Spleen (tissue), 7 donors: ENCODE results near the gene LRRC3.

ENCODE experiments used
- CTCF ChIP-seq, 11 experiments: fragments of 200-600 bp in 7 of 11; fragments of 450-650 bp in 4 of 11; sonication (generic) in 4 of 11; IDR thresholded peaks in 8 of 11; conservative IDR thresholded peaks in 3 of 11; 1 replicate in 7 of 11; 2 replicates in 4 of 11; pipeline versions ENCODE4 v1.4.0 to v1.8.0; 2016 to 2021; ENCODE audit warnings: antibody characterized with exemption in 11 of 11, inconsistent platforms in 4 of 11, mild to moderate bottlenecking in 1 of 11
- POLR2A ChIP-seq, 3 donors: fragments of 450-650 bp; IDR thresholded peaks; one replicate each; pipeline ENCODE4 v1.5.1; 2017; ENCODE audit warnings: antibody characterized with exemption in 3 of 3, mild to moderate bottlenecking in 1 of 3
- POLR2AphosphoS5 ChIP-seq, 3 donors: sonication (generic); formaldehyde crosslinking; IDR thresholded peaks; one replicate each; pipeline ENCODE4 v1.5.1; 2017; ENCODE audit warnings: antibody characterized with exemption in 3 of 3
- donor health status: DM: no; HTN: no; CAD: no; lungs with moderate emphysema.
- donor health status: DM: no; HTN: no; CAD: no.
- donor health status: DM: no; HTN: no; CAD: no.

DNA sequence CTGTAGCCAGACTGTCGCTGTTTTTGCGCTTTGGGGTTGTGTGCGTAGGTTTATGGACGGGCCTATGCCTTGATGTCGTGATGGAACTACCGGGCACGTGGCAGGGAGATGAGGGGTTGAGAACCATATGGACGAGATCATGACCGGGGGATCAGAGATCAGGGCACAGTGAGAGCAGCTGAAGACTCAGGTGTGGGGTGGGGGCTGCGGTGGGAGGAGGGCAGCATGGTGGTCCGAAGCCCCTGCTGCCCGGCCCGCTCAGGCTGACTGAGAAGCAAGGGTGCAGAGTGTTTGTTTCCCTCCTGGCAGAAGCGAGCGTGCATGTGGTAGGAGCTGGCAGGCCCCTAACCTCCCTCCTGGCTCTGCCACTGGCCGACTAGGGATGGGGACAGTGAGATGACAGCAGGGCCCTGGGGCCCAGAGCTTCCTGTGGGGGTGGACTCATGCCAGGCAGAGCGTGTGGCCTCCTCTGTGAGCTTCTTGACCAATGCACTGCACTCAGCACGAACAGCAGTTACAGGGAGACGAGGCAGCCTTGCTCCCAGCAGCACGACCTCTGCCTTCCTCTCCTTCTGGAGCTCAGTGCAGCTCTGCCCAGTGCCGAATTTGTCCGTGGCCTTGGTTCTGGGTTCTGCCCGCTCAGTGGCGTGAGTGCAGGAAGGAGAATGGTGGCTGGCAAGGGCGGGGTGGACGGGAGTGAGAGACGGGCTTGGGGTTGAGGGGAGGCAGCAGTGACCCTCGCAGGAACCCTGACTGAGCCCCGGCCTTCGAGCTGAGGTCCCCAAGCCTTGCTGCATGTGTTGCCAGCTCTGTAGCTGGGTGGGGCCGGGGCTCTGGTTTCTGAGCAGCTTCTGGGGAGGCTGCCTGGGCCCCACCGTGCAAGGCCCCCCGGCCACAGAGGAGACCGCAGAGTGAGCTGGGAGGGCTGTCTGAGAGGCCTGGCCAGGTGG lies 22.2 kb upstream of the LRRC3 start:
- TF ChIP-seq CTCF (IDR thresholded peaks at IDR 0.05 in 8 of 11, conservative IDR thresholded peaks at IDR 0.05 in 3 of 11) (no peak), POLR2AphosphoS5 (IDR thresholded peaks at IDR 0.05) (peak in 1 of 3 donors; percentile 67), POLR2A (IDR thresholded peaks at IDR 0.05) (no peak)
